Lower lobe of right lung (tissue), 2 donors: ENCODE results near the gene MBD3. TPM values are rescaled to one million over a fixed set of nuclear protein-coding genes. Genes with fewer than 3 reads are reported as not detected.

Source experiments
- ATAC-seq, 2 donors: fragments of 200-7000 bp; cut with Tn5 transposase; one replicate each; pipeline ENCODE4 v1.9.1; 2020 to 2022; ENCODE audit warnings: mild to moderate bottlenecking in 2 of 2, moderate library complexity in 2 of 2
- DNase-seq: peaks from one replicate; pipeline ENCODE4 v3.0.0-alpha.2; 2020
- H3K27ac ChIP-seq: fragments of 200-600 bp; one replicate; pipeline ENCODE4 v1.8.0; 2022
- H3K27me3 ChIP-seq: fragments of 200-600 bp; one replicate; pipeline ENCODE4 v1.8.0; 2022; ENCODE audit warnings: low read depth
- H3K36me3 ChIP-seq: fragments of 200-600 bp; one replicate; pipeline ENCODE4 v1.8.0; 2022; ENCODE audit warnings: mild to moderate bottlenecking
- H3K4me1 ChIP-seq: fragments of 200-600 bp; one replicate; pipeline ENCODE4 v1.8.0; 2022
- H3K4me3 ChIP-seq: fragments of 200-600 bp; one replicate; pipeline ENCODE4 v1.8.0; 2022; ENCODE audit warnings: mild to moderate bottlenecking
- H3K9me3 ChIP-seq: fragments of 200-600 bp; one replicate; pipeline ENCODE4 v1.8.0; 2022
- intact Hi-C: fragments of 100-400 bp; cut with DNase I; formaldehyde crosslinking; loops from one replicate; pipeline ENCODE4 v1.11.0; 2022
- total RNA-seq: library from RNA; stranded (reverse); fragmentation: NEBNext Ultra II Directional; extraction: Animal tissue kit (Norgen Biotek cat#: 25700); gene quantifications from one replicate; pipeline ENCODE4 v1.2.1, GENCODE V29; 2021
- TF ChIP-seq, protein P1 (sequence below): fragments of 200-600 bp; IDR thresholded peaks from one replicate; pipeline ENCODE4 v1.8.0; 2022; ENCODE audit warnings: antibody characterized with exemption, mild to moderate bottlenecking
- donor health status: DM: no; HTN: yes; CAD: no; lungs with severe emphysema.

The MBD3 gene
- total RNA-seq, 1 donor from 2014 or later, result 68.1 TPM

- intact Hi-C loops, result no loop called here
- peaks cover 84% of the 10 kb centered on the region for H3K36me3 ChIP-seq
- no peaks in the 10 kb centered on the region for H3K9me3 ChIP-seq
- no peaks in the 10 kb centered on the region for H3K4me1 ChIP-seq
- TF ChIP-seq, protein P1, sequence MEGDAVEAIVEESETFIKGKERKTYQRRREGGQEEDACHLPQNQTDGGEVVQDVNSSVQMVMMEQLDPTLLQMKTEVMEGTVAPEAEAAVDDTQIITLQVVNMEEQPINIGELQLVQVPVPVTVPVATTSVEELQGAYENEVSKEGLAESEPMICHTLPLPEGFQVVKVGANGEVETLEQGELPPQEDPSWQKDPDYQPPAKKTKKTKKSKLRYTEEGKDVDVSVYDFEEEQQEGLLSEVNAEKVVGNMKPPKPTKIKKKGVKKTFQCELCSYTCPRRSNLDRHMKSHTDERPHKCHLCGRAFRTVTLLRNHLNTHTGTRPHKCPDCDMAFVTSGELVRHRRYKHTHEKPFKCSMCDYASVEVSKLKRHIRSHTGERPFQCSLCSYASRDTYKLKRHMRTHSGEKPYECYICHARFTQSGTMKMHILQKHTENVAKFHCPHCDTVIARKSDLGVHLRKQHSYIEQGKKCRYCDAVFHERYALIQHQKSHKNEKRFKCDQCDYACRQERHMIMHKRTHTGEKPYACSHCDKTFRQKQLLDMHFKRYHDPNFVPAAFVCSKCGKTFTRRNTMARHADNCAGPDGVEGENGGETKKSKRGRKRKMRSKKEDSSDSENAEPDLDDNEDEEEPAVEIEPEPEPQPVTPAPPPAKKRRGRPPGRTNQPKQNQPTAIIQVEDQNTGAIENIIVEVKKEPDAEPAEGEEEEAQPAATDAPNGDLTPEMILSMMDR, result peak; percentile 15
- ATAC-seq (peak; percentile 40 to 49), DNase-seq (no peak)
- no peak overlapping the region for H3K27ac ChIP-seq
- no peaks in the 10 kb centered on the region for H3K27me3 ChIP-seq
- H3K4me3 ChIP-seq, result no peak overlapping the region
Observed at GRCh38 chr19:1618157-1619093, 25.8 kb upstream of the MBD3 start.

GRCh38 chr19:1616875-1617274, 24.2 kb upstream of the MBD3 start:
- no peak for DNase-seq
- Histone ChIP-seq H3K4me3 (no peak overlapping the region), H3K27me3 (no peaks in the 10 kb centered on the region), H3K27ac (no peak overlapping the region), H3K4me1 (no peaks in the 10 kb centered on the region), H3K36me3 (peaks cover 86% of the 10 kb centered on the region), H3K9me3 (no peaks in the 10 kb centered on the region)
- intact Hi-C loops, result no loop called here
- no peak for ATAC-seq
- TF ChIP-seq, protein P1, result no peak

GRCh38 chr19:1616396-1616795, 23.7 kb upstream of the MBD3 start:
- intact Hi-C loops, result no loop called here
- ATAC-seq (no peak), DNase-seq (no peak)
- TF ChIP-seq, protein P1, result no peak
- H3K36me3 ChIP-seq, result peaks cover 85% of the 10 kb centered on the region
- H3K27ac ChIP-seq, result no peak overlapping the region
- H3K4me3 ChIP-seq, result no peak overlapping the region
- no peaks in the 10 kb centered on the region for H3K4me1 ChIP-seq
- H3K27me3 ChIP-seq, result no peaks in the 10 kb centered on the region
- H3K9me3 ChIP-seq, result no peaks in the 10 kb centered on the region

GRCh38 chr19:1615156-1615765, 22.6 kb upstream of the MBD3 start:
- no peak for ATAC-seq
- intact Hi-C loops, result no loop called here

GRCh38 chr19:1613808-1614570, 21.3 kb upstream of the MBD3 start:
- no peak for DNase-seq
- Histone ChIP-seq H3K9me3 (no peaks in the 10 kb centered on the region), H3K27me3 (no peaks in the 10 kb centered on the region), H3K27ac (no peak overlapping the region), H3K4me1 (peaks cover 8% of the 10 kb centered on the region), H3K36me3 (peaks cover 66% of the 10 kb centered on the region), H3K4me3 (no peak overlapping the region)
- ATAC-seq, result no peak
- intact Hi-C loops, result no loop called here
- TF ChIP-seq, protein P1, result no peak

More at GRCh38 chr19:1615156-1615765, 22.6 kb upstream of the MBD3 start:
- no peak for DNase-seq
- Histone ChIP-seq H3K27ac (no peak overlapping the region), H3K27me3 (no peaks in the 10 kb centered on the region), H3K9me3 (no peaks in the 10 kb centered on the region), H3K36me3 (peaks cover 79% of the 10 kb centered on the region), H3K4me3 (no peak overlapping the region), H3K4me1 (no peaks in the 10 kb centered on the region)
- TF ChIP-seq, protein P1, result no peak
